Osteocyte (in vitro differentiated cells): ENCODE measurements around the gene PDXK. TPM values are rescaled to one million over a fixed set of nuclear protein-coding genes. Genes with fewer than 3 reads are reported as not detected.

ENCODE experiments used
- DNase-seq: peaks from one replicate; pipeline ENCODE4 v3.0.0; 2021; ENCODE audit warnings: mixed read lengths; ENCODE audit not compliant: unreplicated experiment; ENCODE audit errors: extremely low spot score
- H3K27ac Mint-ChIP-seq: one replicate; pipeline ENCODE4 v1.8.0; 2021; ENCODE audit warnings: mild to moderate bottlenecking, mixed read lengths; ENCODE audit not compliant: unreplicated experiment
- H3K27me3 Mint-ChIP-seq: one replicate; pipeline ENCODE4 v1.8.0; 2021; ENCODE audit warnings: mixed read lengths; ENCODE audit not compliant: unreplicated experiment
- H3K36me3 Mint-ChIP-seq: one replicate; pipeline ENCODE4 v1.8.0; 2021; ENCODE audit warnings: mixed read lengths; ENCODE audit not compliant: unreplicated experiment
- H3K4me1 Mint-ChIP-seq: one replicate; pipeline ENCODE4 v1.8.0; 2021; ENCODE audit warnings: mixed read lengths; ENCODE audit not compliant: unreplicated experiment
- H3K4me3 Mint-ChIP-seq: one replicate; pipeline ENCODE4 v1.8.0; 2021; ENCODE audit warnings: mild to moderate bottlenecking, moderate library complexity, mixed read lengths; ENCODE audit not compliant: unreplicated experiment
- H3K9me3 Mint-ChIP-seq: one replicate; pipeline ENCODE4 v1.8.0; 2021; ENCODE audit warnings: mixed read lengths; ENCODE audit not compliant: unreplicated experiment
- total RNA-seq: library from RNA; stranded (reverse); gene quantifications from 2 replicates; pipeline ENCODE4 v1.2.1, GENCODE V29; 2021
- TF ChIP-seq, protein P1 (sequence below): fragments of 200-600 bp; sonication (generic); IDR thresholded peaks from 2 replicates; pipeline ENCODE4 v1.5.0; 2021; ENCODE audit warnings: antibody characterized with exemption, mild to moderate bottlenecking, moderate library complexity

Gene PDXK
- total RNA-seq, 1 donor from 2014 or later: 96.7 TPM

- peaks cover 2% of the 10 kb centered on the region for H3K36me3 Mint-ChIP-seq
- H3K9me3 Mint-ChIP-seq: no peaks in the 10 kb centered on the region
- H3K4me3 Mint-ChIP-seq: no peak overlapping the region
- TF ChIP-seq, protein P1, sequence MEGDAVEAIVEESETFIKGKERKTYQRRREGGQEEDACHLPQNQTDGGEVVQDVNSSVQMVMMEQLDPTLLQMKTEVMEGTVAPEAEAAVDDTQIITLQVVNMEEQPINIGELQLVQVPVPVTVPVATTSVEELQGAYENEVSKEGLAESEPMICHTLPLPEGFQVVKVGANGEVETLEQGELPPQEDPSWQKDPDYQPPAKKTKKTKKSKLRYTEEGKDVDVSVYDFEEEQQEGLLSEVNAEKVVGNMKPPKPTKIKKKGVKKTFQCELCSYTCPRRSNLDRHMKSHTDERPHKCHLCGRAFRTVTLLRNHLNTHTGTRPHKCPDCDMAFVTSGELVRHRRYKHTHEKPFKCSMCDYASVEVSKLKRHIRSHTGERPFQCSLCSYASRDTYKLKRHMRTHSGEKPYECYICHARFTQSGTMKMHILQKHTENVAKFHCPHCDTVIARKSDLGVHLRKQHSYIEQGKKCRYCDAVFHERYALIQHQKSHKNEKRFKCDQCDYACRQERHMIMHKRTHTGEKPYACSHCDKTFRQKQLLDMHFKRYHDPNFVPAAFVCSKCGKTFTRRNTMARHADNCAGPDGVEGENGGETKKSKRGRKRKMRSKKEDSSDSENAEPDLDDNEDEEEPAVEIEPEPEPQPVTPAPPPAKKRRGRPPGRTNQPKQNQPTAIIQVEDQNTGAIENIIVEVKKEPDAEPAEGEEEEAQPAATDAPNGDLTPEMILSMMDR: no peak
- DNase-seq: peak; percentile 83
- peaks cover 7% of the 10 kb centered on the region for H3K4me1 Mint-ChIP-seq
- H3K27ac Mint-ChIP-seq: no peak overlapping the region
- no peaks in the 10 kb centered on the region for H3K27me3 Mint-ChIP-seq
Measured at GRCh38 chr21:43808832-43809251, 89.9 kb downstream of the PDXK start.

GRCh38 chr21:43809346-43809799, 90.4 kb downstream of the PDXK start:
- TF ChIP-seq, protein P1: no peak
- DNase-seq: no peak
- H3K4me1 Mint-ChIP-seq: peaks cover 7% of the 10 kb centered on the region
- no peaks in the 10 kb centered on the region for H3K36me3 Mint-ChIP-seq
- no peak overlapping the region for H3K4me3 Mint-ChIP-seq
- no peaks in the 10 kb centered on the region for H3K9me3 Mint-ChIP-seq
- no peaks in the 10 kb centered on the region for H3K27me3 Mint-ChIP-seq
- no peak overlapping the region for H3K27ac Mint-ChIP-seq

- no peaks in the 10 kb centered on the region for H3K36me3 Mint-ChIP-seq
- peaks cover 9% of the 10 kb centered on the region for H3K4me1 Mint-ChIP-seq
- no peak overlapping the region for H3K27ac Mint-ChIP-seq
Measured at GRCh38 chr21:43809853-43810504, 91.0 kb downstream of the PDXK start.

DNA sequence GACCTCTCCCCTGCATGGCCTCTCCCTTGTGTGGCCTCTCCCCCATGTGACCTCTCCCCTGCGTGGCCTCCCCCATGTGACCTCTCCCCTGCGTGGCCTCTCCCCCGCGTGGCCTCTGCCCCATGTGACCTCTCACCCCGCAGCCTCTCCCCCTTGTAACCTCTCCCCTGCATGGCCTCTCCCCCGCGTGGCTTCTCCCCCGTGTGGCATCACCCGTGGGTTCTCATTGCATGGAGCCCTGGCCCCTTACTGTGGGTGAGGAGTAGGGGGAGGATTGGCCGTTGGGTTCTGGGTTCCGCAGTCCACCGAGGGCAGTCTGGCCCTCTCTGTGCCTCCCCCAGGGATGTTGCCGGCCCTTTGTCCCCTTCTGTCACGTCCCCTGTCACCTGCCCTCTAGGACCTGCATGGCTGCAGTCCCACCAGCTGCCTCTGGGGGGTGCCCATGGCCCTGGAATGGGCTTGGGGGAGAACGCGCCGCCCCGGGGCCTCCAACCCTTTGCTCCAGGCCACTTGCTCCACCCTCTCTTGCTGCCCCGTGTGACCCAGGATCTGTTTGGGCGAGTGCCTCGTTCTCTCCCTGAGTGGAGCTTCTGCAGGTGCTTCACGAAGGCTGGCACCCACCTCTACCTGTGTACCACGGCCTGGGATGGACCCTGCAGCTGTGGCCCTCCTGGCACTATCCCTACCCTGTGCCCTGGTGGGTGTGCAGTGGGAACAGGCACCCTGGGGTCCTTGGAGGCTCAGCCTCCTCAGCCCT, 91.8 kb downstream of the PDXK start:
- H3K4me1 Mint-ChIP-seq: peaks cover 9% of the 10 kb centered on the region
- no peaks in the 10 kb centered on the region for H3K36me3 Mint-ChIP-seq
- H3K4me3 Mint-ChIP-seq: no peak overlapping the region
- peak; percentile 93 for DNase-seq
- H3K27me3 Mint-ChIP-seq: no peaks in the 10 kb centered on the region
- H3K9me3 Mint-ChIP-seq: no peaks in the 10 kb centered on the region
- TF ChIP-seq, protein P1: peak; percentile 91
- no peak overlapping the region for H3K27ac Mint-ChIP-seq

More at GRCh38 chr21:43809853-43810504, 91.0 kb downstream of the PDXK start:
- DNase-seq: no peak
- no peak overlapping the region for H3K4me3 Mint-ChIP-seq
- no peaks in the 10 kb centered on the region for H3K27me3 Mint-ChIP-seq
- TF ChIP-seq, protein P1: no peak
- H3K9me3 Mint-ChIP-seq: no peaks in the 10 kb centered on the region
